Stimulated activated CD4-positive, alpha-beta T cell treated with anti-CD3 and anti-CD28 coated beads, Interleukin-4, amount 100 ng/mL, for 24 hours (primary cell): ENCODE data around the gene CSF2RB.

Experiments
- DNase-seq: peaks from one replicate; pipeline ENCODE4 v3.0.0-alpha.2; 2020

CSF2RB gene

GRCh38 chr22:36938028-36938425 is 24.6 kb downstream of the CSF2RB start:
- no peak for DNase-seq

GRCh38 chr22:36938886-36939285 is 25.5 kb downstream of the CSF2RB start:
- no peak for DNase-seq

GRCh38 chr22:36940676-36941075 is 27.2 kb downstream of the CSF2RB start:
- no peak for DNase-seq

GRCh38 chr22:36942556-36942955 is 29.1 kb downstream of the CSF2RB start:
- DNase-seq: no peak

- no peak for DNase-seq
These were observed 33.2 kb downstream of the CSF2RB start for GRCh38 chr22:36946421-36947158.

GRCh38 chr22:36948273-36949225 is 35.1 kb downstream of the CSF2RB start:
- no peak for DNase-seq

GRCh38 chr22:36950797-36951590 is 37.6 kb downstream of the CSF2RB start:
- no peak for DNase-seq

GRCh38 chr22:36951746-36952145 is 38.3 kb downstream of the CSF2RB start:
- no peak for DNase-seq

- no peak for DNase-seq
These were observed 40.0 kb downstream of the CSF2RB start for GRCh38 chr22:36953239-36954080.

- no peak for DNase-seq
These were observed 41.0 kb downstream of the CSF2RB start for GRCh38 chr22:36954251-36955014.

GRCh38 chr22:36955691-36956090 is 42.3 kb downstream of the CSF2RB start:
- DNase-seq: no peak

- DNase-seq: no peak
These were observed 44.9 kb downstream of the CSF2RB start for GRCh38 chr22:36958366-36958765.

- DNase-seq: no peak
These were observed 48.2 kb downstream of the CSF2RB start for GRCh38 chr22:36961626-36962025.

GRCh38 chr22:36963302-36963701 is 49.9 kb downstream of the CSF2RB start:
- no peak for DNase-seq

GRCh38 chr22:36964106-36964505 is 50.7 kb downstream of the CSF2RB start:
- no peak for DNase-seq

- DNase-seq: no peak
These were observed 52.3 kb downstream of the CSF2RB start for GRCh38 chr22:36965696-36966095.

- no peak for DNase-seq
These were observed 53.6 kb downstream of the CSF2RB start for GRCh38 chr22:36966851-36967540.

GRCh38 chr22:36968249-36968964 is 55.0 kb downstream of the CSF2RB start:
- no peak for DNase-seq

- DNase-seq: no peak
These were observed 58.1 kb downstream of the CSF2RB start for GRCh38 chr22:36971341-36972125.
